Mucosa of rectum (tissue), 2 donors: ENCODE data around the gene EIF2S1.

Experiments used
- H3K27ac ChIP-seq, 2 donors: one replicate each; pipeline ENCODE4 v1.7.0; 2013; ENCODE audit warnings: inconsistent platforms in 2 of 2, low read depth in 2 of 2, low read length in 2 of 2
- H3K27me3 ChIP-seq, 2 donors: one replicate each; pipeline ENCODE4 v1.7.0; 2013; ENCODE audit warnings: low read length in 2 of 2; ENCODE audit not compliant: control insufficient read depth in 2 of 2, insufficient read depth in 2 of 2
- H3K36me3 ChIP-seq, 2 donors: one replicate each; pipeline ENCODE4 v1.7.0; 2013; ENCODE audit warnings: low read length in 2 of 2; ENCODE audit not compliant: control insufficient read depth in 2 of 2, insufficient read depth in 2 of 2
- H3K4me1 ChIP-seq, 2 donors: one replicate each; pipeline ENCODE4 v1.7.0; 2013; ENCODE audit warnings: low read length in 2 of 2, mild to moderate bottlenecking in 1 of 2; ENCODE audit not compliant: control insufficient read depth in 2 of 2, insufficient read depth in 2 of 2
- H3K4me3 ChIP-seq, 2 donors: one replicate each; pipeline ENCODE4 v1.7.0; 2013; ENCODE audit warnings: low read length in 2 of 2
- H3K9ac ChIP-seq, 2 donors: one replicate each; pipeline ENCODE4 v1.7.0; 2013; ENCODE audit warnings: low read length in 2 of 2, low read depth in 1 of 2, mild to moderate bottlenecking in 1 of 2
- H3K9me3 ChIP-seq, 2 donors: one replicate each; pipeline ENCODE4 v1.7.0; 2013; ENCODE audit warnings: low read length in 2 of 2; ENCODE audit not compliant: control insufficient read depth in 2 of 2
- donor health status: healthy.
- donor health status: Normal muscosa, but diverticular disease.

The EIF2S1 gene

DNA sequence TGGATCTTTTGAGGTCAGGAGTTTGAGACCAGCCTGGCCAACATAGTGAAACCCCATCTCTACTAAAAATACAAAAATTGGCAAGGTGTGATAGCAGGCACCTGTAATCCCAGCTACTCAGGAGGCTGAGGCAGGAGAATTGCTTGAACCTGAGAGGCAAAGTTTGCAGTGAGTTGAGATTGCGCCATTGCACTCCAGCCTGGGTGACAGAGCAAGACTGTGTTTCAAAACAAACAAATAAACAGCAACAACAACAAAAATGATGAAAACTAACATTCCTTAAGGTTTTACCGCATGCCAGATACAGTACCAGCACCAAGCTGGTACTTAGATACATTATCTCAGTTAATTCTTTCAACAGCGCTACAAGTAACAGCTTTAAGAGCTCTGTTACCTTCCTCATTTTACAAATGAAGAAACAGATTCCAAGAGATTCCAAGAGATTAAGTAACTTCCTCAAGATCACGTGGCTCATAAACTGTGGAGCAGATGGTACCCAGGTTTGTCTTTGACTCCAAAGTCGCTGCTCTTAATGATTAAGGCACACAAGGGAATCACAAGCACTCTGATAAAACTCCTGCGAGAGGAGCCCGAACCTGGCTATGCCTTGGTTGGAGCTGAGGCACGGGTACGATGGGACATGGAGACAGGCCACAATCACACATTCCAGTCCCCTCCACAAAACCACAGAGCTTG is 69.5 kb downstream of the EIF2S1 start:
- no peak overlapping the region for H3K4me3 ChIP-seq
- H3K4me1 ChIP-seq, result peaks cover 2 to 9% of the 10 kb centered on the region in 2 donors
- H3K36me3 ChIP-seq, result no peaks in the 10 kb centered on the region
- H3K9me3 ChIP-seq, result no peaks in the 10 kb centered on the region
- H3K27ac ChIP-seq, result no peak overlapping the region
- H3K9ac ChIP-seq, result no peak overlapping the region
- peaks cover 0 to 2% of the 10 kb centered on the region in 2 donors for H3K27me3 ChIP-seq

DNA sequence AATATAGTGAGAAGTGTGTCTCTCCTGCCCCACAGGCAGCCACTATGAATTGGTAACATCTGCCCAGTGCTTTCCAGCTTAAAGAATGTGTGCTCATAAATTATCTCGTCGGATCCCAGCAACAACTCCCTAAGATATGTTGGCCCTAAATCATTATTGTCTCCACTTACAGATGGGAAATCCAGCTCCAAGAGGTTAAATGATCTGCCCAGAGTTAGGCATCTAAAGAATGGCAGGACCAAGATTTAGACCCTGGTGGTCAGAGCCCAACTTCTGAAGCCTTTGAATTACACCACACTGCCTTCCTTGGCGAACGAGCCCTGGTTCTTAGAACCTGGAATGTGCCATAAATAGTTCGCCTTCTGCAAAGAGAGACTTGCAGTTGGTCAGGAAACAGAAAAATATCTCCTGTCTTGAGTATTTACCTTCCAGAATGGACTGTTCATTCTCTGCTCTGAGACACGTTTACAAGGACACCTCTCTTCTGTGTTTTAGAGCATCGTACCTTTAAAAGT is 72.0 kb downstream of the EIF2S1 start:
- peaks cover 2 to 9% of the 10 kb centered on the region in 2 donors for H3K4me1 ChIP-seq
- no peaks in the 10 kb centered on the region for H3K9me3 ChIP-seq
- no peak overlapping the region for H3K9ac ChIP-seq
- H3K27ac ChIP-seq, result no peak overlapping the region
- H3K36me3 ChIP-seq, result no peaks in the 10 kb centered on the region
- H3K27me3 ChIP-seq, result no peaks in the 10 kb centered on the region
- H3K4me3 ChIP-seq, result no peak overlapping the region

DNA sequence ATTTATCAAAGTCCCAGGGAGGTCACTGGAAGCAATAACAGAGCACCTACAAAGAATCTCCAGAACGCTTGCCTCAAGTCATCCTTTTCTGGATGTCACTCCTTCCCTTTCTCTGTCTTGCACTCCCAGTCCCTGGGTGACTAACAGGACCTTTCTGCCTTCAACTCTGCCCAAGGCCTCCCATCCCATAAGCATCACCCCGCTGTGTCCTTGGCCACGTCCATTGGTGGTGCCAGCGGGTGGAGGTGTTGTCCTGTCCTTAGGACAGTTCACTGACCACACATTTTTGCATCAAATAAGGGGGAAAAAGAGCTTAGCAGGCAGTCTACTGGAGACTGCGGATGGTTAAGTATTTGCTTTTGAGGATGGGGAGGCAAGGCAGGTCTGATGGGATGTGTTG is 75.5 kb downstream of the EIF2S1 start:
- Histone ChIP-seq H3K9ac (no peak overlapping the region), H3K9me3 (no peaks in the 10 kb centered on the region), H3K27me3 (no peaks in the 10 kb centered on the region), H3K27ac (no peak overlapping the region), H3K36me3 (no peaks in the 10 kb centered on the region), H3K4me3 (no peak overlapping the region), H3K4me1 (peaks cover 0 to 8% of the 10 kb centered on the region in 2 donors)
